GM12878 (cell line): ENCODE measurements around the gene OSTN. TPM values are rescaled to one million over a fixed set of nuclear protein-coding genes. Genes with fewer than 3 reads are reported as not detected.

Experiments used
- BMI1 ChIP-seq: fragments of 450-650 bp; IDR thresholded peaks from 2 replicates; pipeline ENCODE4 v1.6.1; 2016; ENCODE audit warnings: mild to moderate bottlenecking, moderate library complexity, borderline replicate concordance
- ETV6 ChIP-seq, 2 experiments: fragments of 450-650 bp in 1 of 2; IDR thresholded peaks in 1 of 2; conservative IDR thresholded peaks in 1 of 2; 2 replicates each; pipeline ENCODE4 v1.6.1; 2014; ENCODE audit warnings: antibody characterized with exemption in 1 of 2, borderline replicate concordance in 1 of 2, low read depth in 1 of 2, mild to moderate bottlenecking in 1 of 2, moderate library complexity in 1 of 2
- FOXK2 ChIP-seq: fragments of 450-650 bp; IDR thresholded peaks from 2 replicates; pipeline ENCODE4 v1.6.1; 2017; ENCODE audit warnings: mild to moderate bottlenecking, moderate library complexity
- IKZF1 ChIP-seq: fragments of 450-650 bp; conservative IDR thresholded peaks from 2 replicates; pipeline ENCODE4 v1.6.1; 2017; ENCODE audit warnings: antibody characterized with exemption, mild to moderate bottlenecking
- MEF2A ChIP-seq: IDR thresholded peaks from 2 replicates; pipeline ENCODE4 v1.6.1; 2011; ENCODE audit warnings: low read depth, mild to moderate bottlenecking, low read length, moderate library complexity; ENCODE audit not compliant: insufficient read depth
- MLLT1 ChIP-seq: fragments of 450-650 bp; IDR thresholded peaks from 2 replicates; pipeline ENCODE4 v1.6.1; 2016; ENCODE audit warnings: mild to moderate bottlenecking
- MTA2 ChIP-seq: fragments of 450-650 bp; IDR thresholded peaks from 2 replicates; pipeline ENCODE4 v1.6.1; 2016; ENCODE audit warnings: low read depth, mild to moderate bottlenecking, moderate library complexity
- MTA3 ChIP-seq: IDR thresholded peaks from 2 replicates; pipeline ENCODE4 v1.6.1; 2012; ENCODE audit warnings: low read length, inconsistent platforms, borderline replicate concordance
- NFIC ChIP-seq: IDR thresholded peaks from 2 replicates; pipeline ENCODE4 v1.6.1; 2012; ENCODE audit warnings: low read depth, mild to moderate bottlenecking, inconsistent platforms, low read length, moderate library complexity
- NFYB ChIP-seq: IDR thresholded peaks from 2 replicates; pipeline ENCODE4 v1.6.1; 2011; ENCODE audit warnings: low read depth, mild to moderate bottlenecking, low read length, improper control_type of control experiment, moderate library complexity; ENCODE audit not compliant: insufficient read depth
- PBX3 ChIP-seq: IDR thresholded peaks from 2 replicates; pipeline ENCODE4 v1.6.1; 2011; ENCODE audit warnings: mild to moderate bottlenecking, low read depth, low read length, moderate library complexity; ENCODE audit not compliant: insufficient replicate concordance
- POLR2AphosphoS2 ChIP-seq: IDR thresholded peaks from 2 replicates; pipeline ENCODE4 v1.6.1; 2011; ENCODE audit warnings: low read depth, mild to moderate bottlenecking, low read length, improper control_type of control experiment, moderate library complexity
- RAD51 ChIP-seq: fragments of 450-650 bp; IDR thresholded peaks from 2 replicates; pipeline ENCODE4 v1.6.1; 2016; ENCODE audit warnings: moderate library complexity, mild to moderate bottlenecking, inconsistent platforms
- RBBP5 ChIP-seq: fragments of 200-600 bp; sonication (generic); conservative IDR thresholded peaks from 2 replicates; pipeline ENCODE4 v1.6.1; 2016
- RUNX3 ChIP-seq: IDR thresholded peaks from 2 replicates; pipeline ENCODE4 v1.6.1; 2012; ENCODE audit warnings: low read length, inconsistent platforms
- SKIL ChIP-seq: fragments of 450-650 bp; IDR thresholded peaks from 2 replicates; pipeline ENCODE4 v1.6.1; 2017; ENCODE audit warnings: mild to moderate bottlenecking, low read depth, inconsistent platforms; ENCODE audit not compliant: poor library complexity, severe bottlenecking
- SMC3 ChIP-seq: IDR thresholded peaks from 2 replicates; pipeline ENCODE4 v1.6.1; 2011; ENCODE audit warnings: low read length, improper control_type of control experiment, borderline replicate concordance
- TAF1 ChIP-seq: IDR thresholded peaks from 2 replicates; pipeline ENCODE4 v1.6.1; 2011; ENCODE audit warnings: mild to moderate bottlenecking, low read depth, low read length, borderline replicate concordance
- TCF12 ChIP-seq: IDR thresholded peaks from 2 replicates; pipeline ENCODE4 v1.6.1; 2011; ENCODE audit warnings: low read depth, mild to moderate bottlenecking, low read length
- ZNF217 ChIP-seq: fragments of 450-650 bp; IDR thresholded peaks from 2 replicates; pipeline ENCODE4 v1.6.1; 2017; ENCODE audit warnings: antibody characterized with exemption, mild to moderate bottlenecking
- ZNF687 ChIP-seq: fragments of 450-650 bp; IDR thresholded peaks from 2 replicates; pipeline ENCODE4 v1.6.1; 2017; ENCODE audit warnings: mild to moderate bottlenecking, moderate library complexity
- ZSCAN29 ChIP-seq: fragments of 450-650 bp; IDR thresholded peaks from 2 replicates; pipeline ENCODE4 v1.6.1; 2017; ENCODE audit warnings: mild to moderate bottlenecking, moderate library complexity
- polyA plus RNA-seq, 11 experiments: library from polyadenylated mRNA; depleted of rRNA in 4 of 11; unstranded in 6 of 11; stranded (reverse) in 5 of 11; fragments of >200 nt; fragmentation: Nextera tagmentation in 4 of 11; fragmentation: Illumina TruSeq in 1 of 11; extraction: Ambion mirVana in 4 of 11; extraction: Trizol in 1 of 11; gene quantifications; 1 replicate in 1 of 11; 2 replicates in 10 of 11; pipeline versions ENCODE4 v1.2.1 to v1.2.3, GENCODE V29; 2011 to 2016; ENCODE audit warnings: inconsistent platforms in 2 of 11, missing spikeins in 2 of 11, low read depth in 1 of 11
- total RNA-seq, 4 experiments: library from RNA; depleted of rRNA in 3 of 4; stranded (reverse); fragments of >200 nt in 3 of 4; fragmentation: Illumina TruSeq in 1 of 4; extraction: Trizol in 1 of 4; gene quantifications; 2 replicates each; pipeline versions ENCODE4 v1.2.1 to v1.2.3, GENCODE V29; 2013 to 2021

The OSTN gene
- total and polyA plus RNA-seq, 10 of the 15 experiments (the other 5 are each of a cell fraction or from before 2014, with no cell fraction given): 0.04 to 0.27 (median 0.06) TPM; not detected in 6

GRCh38 chr3:191253089-191253799 is 54.2 kb downstream of the OSTN start (continued):
- TF ChIP-seq ZNF687: 0 out of 2 replicates have a peak, but pooled peaks have one; percentile 41
- TF ChIP-seq ZNF217: 0 out of 2 replicates have a peak, but pooled peaks have one; percentile 42
- TF ChIP-seq SMC3: no peak
- TF ChIP-seq TAF1: no peak
- peak; percentile 48 for TF ChIP-seq MTA2
- TF ChIP-seq PBX3: no peak
- peak; percentile 37; the same call in 1 of the 2 replicates for TF ChIP-seq NFIC
- no peak for TF ChIP-seq NFYB
- TF ChIP-seq ETV6 (conservative IDR thresholded peaks at IDR 0.05 in 1 of 2, IDR thresholded peaks at IDR 0.05 in 1 of 2; ENCODE audit: borderline replicate concordance in 1 of 2, low read depth in 1 of 2): peak in 1 of 2 experiments; percentile 82; a peak in 1 of 4 replicates
- no peak for TF ChIP-seq FOXK2
- TF ChIP-seq MLLT1: 0 out of 2 replicates have a peak, but pooled peaks have one; percentile 24
- TF ChIP-seq SKIL: peak; percentile 14
- TF ChIP-seq BMI1: peak; percentile 54
- TF ChIP-seq RUNX3: peak; percentile 77
- TF ChIP-seq RBBP5: no peak
- TF ChIP-seq TCF12: no peak
- TF ChIP-seq MEF2A: 0 out of 2 replicates have a peak, but pooled peaks have one; percentile 44
- peak; percentile 83 for TF ChIP-seq IKZF1
- peak; percentile 63; the same call in 1 of the 2 replicates for TF ChIP-seq MTA3
- no peak for TF ChIP-seq ZSCAN29
- TF ChIP-seq POLR2AphosphoS2: no peak
- TF ChIP-seq RAD51: no peak
